HepG2 (cell line): ENCODE data around the gene STK32B. TPM values are rescaled to one million over a fixed set of nuclear protein-coding genes. Genes with fewer than 3 reads are reported as not detected.

Experiments
- ATAC-seq: fragments of 200-7000 bp; cut with Tn5 transposase; 3 replicates; pipeline ENCODE4 v1.9.1; 2020; ENCODE audit warnings: mild to moderate bottlenecking, moderate library complexity
- BruUV-seq: library from RNA; stranded (reverse); fragments of 400-500 nt; replicated peaks from 2 replicates; lab custom pipeline; 2021; lab: Mats Ljungman, UMichigan
- CTCF ChIA-PET: fragments of 300-600 bp; formaldehyde crosslinking; extraction: SDS; loops from one replicate; lab custom pipeline; 2021; ENCODE audit warnings: low total read pairs, inconsistent platforms, low intra/inter-chr PET ratio; lab: Yijun Ruan, JAX
- POLR2A ChIA-PET: fragments of 350-600 bp; sonication (Branson Sonifier 250); formaldehyde crosslinking; loops from one replicate; lab custom pipeline; 2020; ENCODE audit warnings: antibody characterized with exemption, inconsistent platforms; lab: Yijun Ruan, JAX
- DNase-seq: peaks from one replicate; pipeline ENCODE4 v3.0.0-alpha.2; 2015; ENCODE audit warnings: low spot score
- FAIRE-seq: peaks from 3 replicates; lab custom pipeline; 2011; peaks lifted over from hg19 to GRCh38; lab: Jason Lieb, UNC
- H2AFZ ChIP-seq: one replicate; pipeline ENCODE4 v1.6.1; 2011; ENCODE audit warnings: low read length, inconsistent platforms
- H3K27ac ChIP-seq: fragments of 300-600 bp; 3 replicates; pipeline ENCODE4 v1.8.0; 2011; ENCODE audit warnings: mixed run types, mild to moderate bottlenecking, mixed read lengths, low read length, inconsistent platforms; ENCODE audit not compliant: insufficient read depth; ENCODE audit errors: extremely low read length
- H3K27me3 ChIP-seq, 2 experiments: fragments of 200-600 bp in 1 of 2; 2 replicates in 1 of 2; 3 replicates in 1 of 2; pipeline versions ENCODE4 v1.6.0 to v1.8.0; 2011; ENCODE audit warnings: low read length in 2 of 2, mild to moderate bottlenecking in 2 of 2, moderate library complexity in 2 of 2, inconsistent platforms in 1 of 2; ENCODE audit not compliant: insufficient read depth in 2 of 2, control insufficient read depth in 1 of 2
- H3K36me3 ChIP-seq, 2 experiments: fragments of 200-600 bp in 1 of 2; replicated peaks in 1 of 2; 2 replicates in 1 of 2; 3 replicates in 1 of 2; pipeline versions ENCODE4 v1.5.1 to v1.8.0; 2011; ENCODE audit warnings: low read length in 2 of 2, inconsistent platforms in 1 of 2; ENCODE audit not compliant: insufficient read depth in 2 of 2, control insufficient read depth in 1 of 2
- H3K4me1 ChIP-seq: 2 replicates; pipeline ENCODE4 v1.5.1; 2012; ENCODE audit warnings: low read length, inconsistent platforms; ENCODE audit not compliant: insufficient read depth
- H3K4me2 ChIP-seq: 2 replicates; pipeline ENCODE4 v1.6.0; 2011; ENCODE audit warnings: low read depth, low read length, inconsistent platforms
- H3K4me3 ChIP-seq, 3 experiments: fragments of 200-600 bp in 1 of 3; sonication (generic), shearing (Covaris generic) in 1 of 3; replicated peaks in 1 of 3; 2 replicates each; pipeline ENCODE4 v1.5.1; 2011 to 2016; ENCODE audit warnings: low read length in 3 of 3, inconsistent platforms in 2 of 3, low read depth in 2 of 3, mild to moderate bottlenecking in 2 of 3, control low read depth in 1 of 3, mixed read lengths in 1 of 3; ENCODE audit not compliant: insufficient read depth in 1 of 3
- H3K79me2 ChIP-seq: one replicate; pipeline ENCODE4 v1.6.1; 2011; ENCODE audit warnings: low read length, inconsistent platforms; ENCODE audit not compliant: insufficient read depth
- H3K9ac ChIP-seq: 2 replicates; pipeline ENCODE4 v1.6.0; 2011; ENCODE audit warnings: mild to moderate bottlenecking, low read depth, low read length, inconsistent platforms; ENCODE audit not compliant: insufficient read depth
- H3K9me3 ChIP-seq: 2 replicates; pipeline ENCODE4 v1.5.1; 2012; ENCODE audit warnings: mild to moderate bottlenecking, low read length
- H4K20me1 ChIP-seq: 2 replicates; pipeline ENCODE4 v1.6.0; 2011; ENCODE audit warnings: inconsistent platforms, mild to moderate bottlenecking, low read length, moderate library complexity; ENCODE audit not compliant: insufficient read depth
- ATF7-NPFF ChIP-seq: sonication (generic); formaldehyde crosslinking; IDR thresholded peaks from 2 replicates; pipeline ENCODE4 v1.8.1; 2023; ENCODE audit warnings: mild to moderate bottlenecking, low read depth, missing genetic modification reagents, moderate library complexity
- LCORL ChIP-seq, 2 experiments: fragments of 450-650 bp in 1 of 2; sonication (generic) in 1 of 2; formaldehyde crosslinking in 1 of 2; IDR thresholded peaks; 2 replicates each; pipeline versions ENCODE4 v1.5.0 to v1.6.1; 2017 to 2020; ENCODE audit warnings: antibody characterized with exemption in 1 of 2, missing genetic modification reagents in 1 of 2
- MIER2 ChIP-seq: IDR thresholded peaks from 2 replicates; pipeline ENCODE4 v1.6.1; 2016; ENCODE audit warnings: missing biosample characterization, missing genetic modification reagents
- NBN ChIP-seq: fragments of 450-650 bp; conservative IDR thresholded peaks from 2 replicates; pipeline ENCODE4 v1.6.1; 2017
- REST ChIP-seq, 2 experiments: IDR thresholded peaks; 2 replicates each; pipeline ENCODE4 v1.6.1; 2011 to 2012; ENCODE audit warnings: low read length in 2 of 2, borderline replicate concordance in 1 of 2, low read depth in 1 of 2, mild to moderate bottlenecking in 1 of 2, moderate library complexity in 1 of 2
- ZNF331 ChIP-seq: sonication (generic); formaldehyde crosslinking; IDR thresholded peaks from 2 replicates; pipeline ENCODE4 v1.4.0; 2020; ENCODE audit warnings: missing genetic modification reagents
- WGBS: methylation state at CpG from one replicate; pipeline ENCODE4 v1.1.6; 2017; ENCODE audit warnings: low lambda C conversion rate; 5-methylcytosine and 5-hydroxymethylcytosine counted together
- in situ Hi-C: cut with HindIII; loops from 2 replicates; pipeline ENCODE4 v1.10.0; 2017; ENCODE audit warnings: low pct_unique_long_range_greater_than_20kb; ENCODE audit not compliant: extremely low pct_ligation_motif_present
- intact Hi-C: fragments of 100-400 bp; cut with micrococcal nuclease; formaldehyde crosslinking; loops from one replicate; pipeline ENCODE4 v1.10.0; 2022; ENCODE audit not compliant: unreplicated experiment
- polyA plus RNA-seq, 8 experiments: library from polyadenylated mRNA; depleted of rRNA in 3 of 8; stranded (reverse) in 7 of 8; unstranded in 1 of 8; fragments of >200 nt; fragmentation: Illumina TruSeq in 4 of 8; extraction: Trizol in 4 of 8; gene quantifications; 2 replicates each; pipeline versions ENCODE4 v1.2.1 to v1.2.3, GENCODE V29; 2011 to 2016; ENCODE audit warnings: low read depth in 4 of 8, missing spikeins in 1 of 8, mixed read lengths in 1 of 8; ENCODE audit not compliant: insufficient read depth in 1 of 8
- total RNA-seq, 5 experiments: library from RNA; depleted of rRNA; stranded (reverse); fragments of >200 nt; fragmentation: Illumina TruSeq; extraction: Trizol; gene quantifications; 2 replicates each; pipeline ENCODE4 v1.2.3, GENCODE V29; 2016; ENCODE audit warnings: low read depth in 1 of 5

The STK32B gene
- total and polyA plus RNA-seq, 2 of the 13 experiments (the other 11 are each of a cell fraction or from before 2014, with no cell fraction given), result not detected

GRCh38 chr4:5220028-5220427, 168.7 kb downstream of the STK32B start:
- intact Hi-C loops, result no loop called here
- no peak for DNase-seq
- in situ Hi-C loops, result no loop called here
- WGBS, result 13% methylated on average over 4 of the region's 4 CpGs
- POLR2A ChIA-PET, result no interaction called here
- no peak for ATAC-seq
- H3K4me1 ChIP-seq, result no peaks in the 10 kb centered on the region
- no peaks in the 10 kb centered on the region for H3K79me2 ChIP-seq
- CTCF ChIA-PET, result no interaction called here
- no peaks in the 10 kb centered on the region for H4K20me1 ChIP-seq
- FAIRE-seq, result no peak
- H3K4me3 ChIP-seq, result no peak overlapping the region
- no peak overlapping the region for H3K9ac ChIP-seq
- H3K9me3 ChIP-seq, result peaks cover 21% of the 10 kb centered on the region
- H3K27me3 ChIP-seq, result no peaks in the 10 kb centered on the region
- H3K27ac ChIP-seq, result no peak overlapping the region
- H2AFZ ChIP-seq, result no peak overlapping the region
- TF ChIP-seq NBN (no peak), MIER2 (CRISPR knock-in tag) (peak; percentile 90), LCORL (IDR thresholded peaks at IDR 0.05) (0 out of 2 replicates have a peak, but pooled peaks have one; percentile 34), LCORL (CRISPR knock-in tag; IDR thresholded peaks at IDR 0.05) (no peak), ATF7-NPFF (CRISPR knock-in tag) (no peak), ZNF331 (CRISPR knock-in tag) (no peak), REST (IDR thresholded peaks at IDR 0.05; ENCODE audit: borderline replicate concordance in 1 of 2, low read depth in 1 of 2, low read length in 2 of 2) (peak; percentile 37 to 90)
- no TSS peak for BruUV-seq
- H3K36me3 ChIP-seq, result no peaks in the 10 kb centered on the region
- H3K4me2 ChIP-seq, result no peak overlapping the region
